Measurements from ENCODE around the gene CAPN11. TPM values are rescaled to one million over a fixed set of nuclear protein-coding genes. Genes with fewer than 3 reads are reported as not detected.

The CAPN11 gene
- total RNA-seq, 2 experiments from 2014 or later: not detected

DNA sequence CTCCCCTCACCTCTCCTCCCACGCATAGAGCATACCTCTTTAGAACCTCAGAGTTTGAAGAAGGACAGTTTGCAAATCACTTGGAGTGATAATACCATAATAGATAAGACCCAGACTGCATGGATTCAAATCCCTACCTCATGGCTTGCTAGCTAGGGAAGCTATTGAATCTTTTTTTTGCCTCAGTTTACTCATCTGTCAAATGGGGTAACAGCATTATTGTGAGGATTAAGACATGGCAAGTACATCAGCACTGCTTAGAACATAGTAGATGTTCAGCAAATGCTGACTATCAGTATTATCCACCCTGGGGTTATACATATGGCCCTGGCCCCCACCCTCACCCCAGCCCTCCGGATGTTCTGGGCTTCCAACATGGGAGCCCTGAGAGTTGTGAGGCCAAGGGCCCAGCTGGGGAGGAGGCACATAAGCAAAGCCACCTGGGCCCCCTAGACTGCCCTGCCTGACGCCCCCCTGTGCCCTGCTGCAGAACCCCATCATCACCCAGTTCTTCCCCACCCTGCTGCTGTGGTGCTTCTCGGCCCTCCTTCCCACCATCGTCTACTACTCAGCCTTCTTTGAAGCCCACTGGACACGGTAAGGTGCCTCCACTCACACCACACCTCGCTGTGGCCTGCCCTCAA, 9.1 kb upstream of the CAPN11 start:
- TF ChIP-seq, protein P1, sequence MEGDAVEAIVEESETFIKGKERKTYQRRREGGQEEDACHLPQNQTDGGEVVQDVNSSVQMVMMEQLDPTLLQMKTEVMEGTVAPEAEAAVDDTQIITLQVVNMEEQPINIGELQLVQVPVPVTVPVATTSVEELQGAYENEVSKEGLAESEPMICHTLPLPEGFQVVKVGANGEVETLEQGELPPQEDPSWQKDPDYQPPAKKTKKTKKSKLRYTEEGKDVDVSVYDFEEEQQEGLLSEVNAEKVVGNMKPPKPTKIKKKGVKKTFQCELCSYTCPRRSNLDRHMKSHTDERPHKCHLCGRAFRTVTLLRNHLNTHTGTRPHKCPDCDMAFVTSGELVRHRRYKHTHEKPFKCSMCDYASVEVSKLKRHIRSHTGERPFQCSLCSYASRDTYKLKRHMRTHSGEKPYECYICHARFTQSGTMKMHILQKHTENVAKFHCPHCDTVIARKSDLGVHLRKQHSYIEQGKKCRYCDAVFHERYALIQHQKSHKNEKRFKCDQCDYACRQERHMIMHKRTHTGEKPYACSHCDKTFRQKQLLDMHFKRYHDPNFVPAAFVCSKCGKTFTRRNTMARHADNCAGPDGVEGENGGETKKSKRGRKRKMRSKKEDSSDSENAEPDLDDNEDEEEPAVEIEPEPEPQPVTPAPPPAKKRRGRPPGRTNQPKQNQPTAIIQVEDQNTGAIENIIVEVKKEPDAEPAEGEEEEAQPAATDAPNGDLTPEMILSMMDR (conservative IDR thresholded peaks at IDR 0.05; ENCODE audit: low read length): no peak
- no peak for TF ChIP-seq EZH2phosphoT487 (IDR thresholded peaks at IDR 0.05; ENCODE audit: borderline replicate concordance, low read depth, low read length)
- no peaks in the 10 kb centered on the region for H4K20me1 ChIP-seq (ENCODE audit: insufficient read depth, low read length)
- no peak overlapping the region for H3K27ac ChIP-seq (ENCODE audit: low read depth, low read length, poor library complexity, severe bottlenecking)
- no peaks in the 10 kb centered on the region for H3K79me2 ChIP-seq (ENCODE audit: insufficient read depth, low read depth, low read length)
- H3K4me2 ChIP-seq (ENCODE audit: low read length): no peak overlapping the region
- ChIA-PET CTCF (ENCODE audit: unreplicated experiment) (interaction anchor here (0.8 kb wide), 1 partner anchor 53 kb away, joined by 3 read pairs; no protein-coding TSS in a partner anchor), POLR2A (interaction anchor here (0.6 kb wide), 1 partner anchor 48 kb away, joined by 4 read pairs; no protein-coding TSS in a partner anchor)
- no peaks in the 10 kb centered on the region for H3K9me3 ChIP-seq (ENCODE audit: low read length)
- H3K4me1 ChIP-seq (ENCODE audit: insufficient read depth, low read length, poor library complexity, severe bottlenecking): peaks cover 4% of the 10 kb centered on the region
- no peaks in the 10 kb centered on the region for H3K9me2 ChIP-seq (ENCODE audit: insufficient read depth, low read length)
- no TSS peak for BruUV-seq (replicated peaks)
- no peak overlapping the region for H2AFZ ChIP-seq (ENCODE audit: low read length)
- H3K4me3 ChIP-seq (ENCODE audit: low read depth, low read length, poor library complexity, severe bottlenecking): no peak overlapping the region
- intact Hi-C loops (cut with micrococcal nuclease; ENCODE audit: unreplicated experiment): no loop called here
- no peaks in the 10 kb centered on the region for H3K36me3 ChIP-seq (ENCODE audit: insufficient read depth, low read length)
- DNase-seq (ENCODE audit: low spot score): no peak

DNA sequence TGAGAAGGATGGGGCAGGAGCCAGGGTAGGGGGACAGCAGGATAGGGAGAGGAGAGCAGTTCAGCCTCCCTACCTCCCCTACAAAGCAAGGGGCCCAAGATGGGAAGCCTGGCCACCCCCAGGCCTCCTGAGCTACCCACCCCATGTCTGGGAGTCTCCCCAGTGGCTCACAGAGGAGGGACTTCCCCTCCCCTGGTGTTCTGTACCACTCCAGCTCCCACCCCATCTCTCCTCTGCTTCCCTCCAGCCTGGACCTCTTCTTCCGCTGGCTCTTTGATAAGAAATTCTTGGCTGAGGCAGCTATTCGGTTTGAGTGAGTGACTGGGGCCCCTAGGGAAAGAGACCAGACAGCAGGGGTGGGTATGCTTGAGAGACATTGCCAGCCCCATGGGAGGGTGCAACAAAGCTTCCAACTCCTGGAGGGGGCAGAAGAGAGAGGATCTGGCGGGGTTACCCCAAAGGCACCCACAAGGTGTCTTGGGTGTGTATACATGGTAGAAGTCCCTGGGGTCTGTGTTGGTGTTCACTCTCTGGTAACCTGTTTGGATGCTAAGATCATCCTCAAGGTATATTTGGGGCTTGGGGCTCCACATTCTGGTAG, 8.2 kb upstream of the CAPN11 start:
- no peaks in the 10 kb centered on the region for H3K9me3 ChIP-seq (ENCODE audit: low read length)
- H3K9me2 ChIP-seq (ENCODE audit: insufficient read depth, low read length): no peaks in the 10 kb centered on the region
- H3K4me3 ChIP-seq (ENCODE audit: low read depth, low read length, poor library complexity, severe bottlenecking): no peak overlapping the region
- ChIA-PET POLR2A (no interaction called here), CTCF (ENCODE audit: unreplicated experiment) (interaction anchor here (0.8 kb wide), 1 partner anchor 54 kb away, joined by 3 read pairs; no protein-coding TSS in a partner anchor)
- H3K4me1 ChIP-seq (ENCODE audit: insufficient read depth, low read length, poor library complexity, severe bottlenecking): peaks cover 4% of the 10 kb centered on the region
- no peaks in the 10 kb centered on the region for H3K36me3 ChIP-seq (ENCODE audit: insufficient read depth, low read length)
- no peak overlapping the region for H2AFZ ChIP-seq (ENCODE audit: low read length)
- H3K27ac ChIP-seq (ENCODE audit: low read depth, low read length, poor library complexity, severe bottlenecking): no peak overlapping the region
- no peaks in the 10 kb centered on the region for H4K20me1 ChIP-seq (ENCODE audit: insufficient read depth, low read length)
- TF ChIP-seq EZH2phosphoT487 (IDR thresholded peaks at IDR 0.05; ENCODE audit: borderline replicate concordance, low read depth, low read length): no peak
- TF ChIP-seq, protein P1 (conservative IDR thresholded peaks at IDR 0.05; ENCODE audit: low read length): no peak
- intact Hi-C loops (cut with micrococcal nuclease; ENCODE audit: unreplicated experiment): no loop called here
- H3K79me2 ChIP-seq (ENCODE audit: insufficient read depth, low read depth, low read length): no peaks in the 10 kb centered on the region
- no peak overlapping the region for H3K4me2 ChIP-seq (ENCODE audit: low read length)
- no TSS peak for BruUV-seq (replicated peaks)
- no peak for DNase-seq (ENCODE audit: low spot score)

Measured in OCI-LY7 (cell line).